ENCODE data around the gene IL18R1.

Gene IL18R1

GRCh38 chr2:102368461-102369109 is 13.0 kb downstream of the IL18R1 start:
- H3K9me3 ChIP-seq (ENCODE audit: low read length): peaks cover 6% of the 10 kb centered on the region
- no peak overlapping the region for H3K27ac ChIP-seq (ENCODE audit: low read depth, low read length)
- no peaks in the 10 kb centered on the region for H3K27me3 ChIP-seq (ENCODE audit: control insufficient read depth in 1 of 2, insufficient read depth in 2 of 2, low read length in 2 of 2)
- H3K4me3 ChIP-seq (ENCODE audit: low read depth in 1 of 2, low read length in 2 of 2): no peak overlapping the region
- no peak overlapping the region for H3K9ac ChIP-seq (ENCODE audit: low read length)
- H3K36me3 ChIP-seq (ENCODE audit: insufficient read depth, low read length): no peaks in the 10 kb centered on the region
- no peaks in the 10 kb centered on the region for H3K4me1 ChIP-seq (ENCODE audit: insufficient read depth, low read length)

- peaks cover 6% of the 10 kb centered on the region for H3K9me3 ChIP-seq (ENCODE audit: low read length)
- H3K27ac ChIP-seq (ENCODE audit: low read depth, low read length): no peak overlapping the region
- H3K36me3 ChIP-seq (ENCODE audit: insufficient read depth, low read length): no peaks in the 10 kb centered on the region
- H3K27me3 ChIP-seq (ENCODE audit: control insufficient read depth in 1 of 2, insufficient read depth in 2 of 2, low read length in 2 of 2): no peaks in the 10 kb centered on the region
- no peak overlapping the region for H3K9ac ChIP-seq (ENCODE audit: low read length)
- H3K4me1 ChIP-seq (ENCODE audit: insufficient read depth, low read length): no peaks in the 10 kb centered on the region
- no peak overlapping the region for H3K4me3 ChIP-seq (ENCODE audit: low read depth in 1 of 2, low read length in 2 of 2)
These were observed 14.3 kb downstream of the IL18R1 start for GRCh38 chr2:102369866-102370265.

- H3K9me3 ChIP-seq (ENCODE audit: low read length): no peaks in the 10 kb centered on the region
- no peaks in the 10 kb centered on the region for H3K36me3 ChIP-seq (ENCODE audit: insufficient read depth, low read length)
These were observed 20.5 kb downstream of the IL18R1 start for GRCh38 chr2:102376052-102376591.

DNA sequence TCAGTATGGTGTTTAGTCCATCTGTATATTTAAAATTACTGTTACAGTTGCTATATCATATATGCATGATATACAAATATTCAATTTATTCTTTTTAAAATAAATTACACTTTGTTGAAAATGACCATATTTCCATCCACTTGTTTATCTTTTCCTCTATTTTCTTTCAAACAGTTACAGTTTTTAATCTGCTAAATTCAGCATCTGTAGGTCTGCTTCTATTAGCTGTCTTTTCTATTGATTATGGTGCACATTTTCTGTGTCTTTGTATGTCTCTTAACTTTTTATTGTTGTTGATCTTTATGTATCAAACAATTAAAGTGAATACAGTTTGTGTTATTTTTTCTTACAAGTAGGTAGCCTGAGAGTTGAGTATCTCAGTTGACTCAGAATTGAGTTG is 28.1 kb downstream of the IL18R1 start:
- Histone ChIP-seq H3K27me3 (ENCODE audit: control insufficient read depth in 1 of 2, insufficient read depth in 2 of 2, low read length in 2 of 2) (no peaks in the 10 kb centered on the region), H3K4me1 (ENCODE audit: insufficient read depth, low read length) (no peaks in the 10 kb centered on the region), H3K4me3 (ENCODE audit: low read depth in 1 of 2, low read length in 2 of 2) (no peak overlapping the region), H3K9me3 (ENCODE audit: low read length) (no peaks in the 10 kb centered on the region), H3K36me3 (ENCODE audit: insufficient read depth, low read length) (no peaks in the 10 kb centered on the region), H3K27ac (ENCODE audit: low read depth, low read length) (no peak overlapping the region), H3K9ac (ENCODE audit: low read length) (no peak overlapping the region)

More at GRCh38 chr2:102376052-102376591, 20.5 kb downstream of the IL18R1 start:
- Histone ChIP-seq H3K27ac (ENCODE audit: low read depth, low read length) (no peak overlapping the region), H3K9ac (ENCODE audit: low read length) (no peak overlapping the region), H3K4me3 (ENCODE audit: low read depth in 1 of 2, low read length in 2 of 2) (no peak overlapping the region), H3K4me1 (ENCODE audit: insufficient read depth, low read length) (no peaks in the 10 kb centered on the region), H3K27me3 (ENCODE audit: control insufficient read depth in 1 of 2, insufficient read depth in 2 of 2, low read length in 2 of 2) (no peaks in the 10 kb centered on the region)

DNA sequence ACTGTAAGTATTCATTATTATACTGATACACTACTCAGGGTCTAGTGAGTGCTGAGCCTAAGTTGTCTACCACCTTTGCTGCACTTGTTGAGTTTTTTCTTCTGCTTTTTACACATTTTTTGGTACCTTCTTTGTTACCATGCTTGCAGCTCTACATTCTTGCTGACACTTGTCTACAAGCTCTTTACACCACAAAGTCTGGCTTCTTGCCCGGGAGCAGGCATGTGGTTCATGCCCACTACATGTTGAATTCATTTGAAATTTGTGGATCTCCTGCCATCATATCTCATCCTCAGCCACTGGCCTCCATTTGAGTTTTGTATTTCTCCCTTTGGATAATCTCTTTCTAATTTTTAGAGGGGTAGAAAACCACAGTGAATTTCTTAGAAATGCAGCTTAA is 29.9 kb downstream of the IL18R1 start:
- H3K4me1 ChIP-seq (ENCODE audit: insufficient read depth, low read length): no peaks in the 10 kb centered on the region
- no peaks in the 10 kb centered on the region for H3K36me3 ChIP-seq (ENCODE audit: insufficient read depth, low read length)
- H3K4me3 ChIP-seq (ENCODE audit: low read depth in 1 of 2, low read length in 2 of 2): no peak overlapping the region
- no peaks in the 10 kb centered on the region for H3K9me3 ChIP-seq (ENCODE audit: low read length)
- H3K27ac ChIP-seq (ENCODE audit: low read depth, low read length): no peak overlapping the region
- H3K27me3 ChIP-seq (ENCODE audit: control insufficient read depth in 1 of 2, insufficient read depth in 2 of 2, low read length in 2 of 2): no peaks in the 10 kb centered on the region
- no peak overlapping the region for H3K9ac ChIP-seq (ENCODE audit: low read length)

- Histone ChIP-seq H3K4me3 (ENCODE audit: low read depth in 1 of 2, low read length in 2 of 2) (no peak overlapping the region), H3K4me1 (ENCODE audit: insufficient read depth, low read length) (no peaks in the 10 kb centered on the region), H3K9ac (ENCODE audit: low read length) (no peak overlapping the region), H3K27ac (ENCODE audit: low read depth, low read length) (no peak overlapping the region), H3K9me3 (ENCODE audit: low read length) (no peaks in the 10 kb centered on the region), H3K36me3 (ENCODE audit: insufficient read depth, low read length) (no peaks in the 10 kb centered on the region), H3K27me3 (ENCODE audit: control insufficient read depth in 1 of 2, insufficient read depth in 2 of 2, low read length in 2 of 2) (no peaks in the 10 kb centered on the region)
These were observed 30.4 kb downstream of the IL18R1 start for GRCh38 chr2:102386004-102386403.

DNA sequence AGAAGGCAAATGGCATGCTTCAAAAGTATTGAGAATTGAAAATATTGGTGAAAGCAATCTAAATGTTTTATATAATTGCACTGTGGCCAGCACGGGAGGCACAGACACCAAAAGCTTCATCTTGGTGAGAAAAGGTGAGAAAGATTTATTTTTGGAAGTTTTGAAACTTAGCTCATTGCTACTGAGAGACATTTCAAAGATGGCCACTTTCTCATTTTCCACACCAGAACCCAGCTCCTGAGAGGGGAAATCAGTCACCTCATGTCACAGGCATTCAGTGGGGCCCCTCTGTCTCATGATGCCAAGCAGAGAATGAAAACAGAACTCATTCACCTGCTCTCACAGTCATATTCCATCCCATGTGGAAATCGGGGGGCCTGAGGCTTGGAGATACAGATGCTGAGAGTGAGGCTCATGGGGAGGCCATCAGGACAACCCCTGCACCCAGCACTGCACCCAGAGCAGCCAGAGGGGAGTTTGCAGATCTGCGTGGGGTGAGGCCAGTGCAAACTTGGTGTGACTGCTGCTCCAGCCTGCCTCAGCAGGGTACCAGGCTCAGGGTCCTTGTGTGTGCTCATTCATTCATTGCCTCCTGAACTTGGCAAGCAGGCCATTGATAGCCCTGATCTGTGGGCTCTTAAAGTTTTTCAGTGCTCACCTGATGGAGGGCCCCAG is 31.4 kb downstream of the IL18R1 start:
- Histone ChIP-seq H3K4me3 (ENCODE audit: low read depth in 1 of 2, low read length in 2 of 2) (no peak overlapping the region), H3K9me3 (ENCODE audit: low read length) (no peaks in the 10 kb centered on the region), H3K36me3 (ENCODE audit: insufficient read depth, low read length) (no peaks in the 10 kb centered on the region), H3K27me3 (ENCODE audit: control insufficient read depth in 1 of 2, insufficient read depth in 2 of 2, low read length in 2 of 2) (no peaks in the 10 kb centered on the region), H3K4me1 (ENCODE audit: insufficient read depth, low read length) (no peaks in the 10 kb centered on the region), H3K9ac (ENCODE audit: low read length) (no peak overlapping the region), H3K27ac (ENCODE audit: low read depth, low read length) (no peak overlapping the region)

- Histone ChIP-seq H3K27me3 (ENCODE audit: control insufficient read depth in 1 of 2, insufficient read depth in 2 of 2, low read length in 2 of 2) (no peaks in the 10 kb centered on the region), H3K9ac (ENCODE audit: low read length) (no peak overlapping the region), H3K4me1 (ENCODE audit: insufficient read depth, low read length) (no peaks in the 10 kb centered on the region), H3K4me3 (ENCODE audit: low read depth in 1 of 2, low read length in 2 of 2) (no peak overlapping the region), H3K9me3 (ENCODE audit: low read length) (no peaks in the 10 kb centered on the region), H3K27ac (ENCODE audit: low read depth, low read length) (no peak overlapping the region), H3K36me3 (ENCODE audit: insufficient read depth, low read length) (no peaks in the 10 kb centered on the region)
These were observed 32.4 kb downstream of the IL18R1 start for GRCh38 chr2:102387763-102388546.

DNA sequence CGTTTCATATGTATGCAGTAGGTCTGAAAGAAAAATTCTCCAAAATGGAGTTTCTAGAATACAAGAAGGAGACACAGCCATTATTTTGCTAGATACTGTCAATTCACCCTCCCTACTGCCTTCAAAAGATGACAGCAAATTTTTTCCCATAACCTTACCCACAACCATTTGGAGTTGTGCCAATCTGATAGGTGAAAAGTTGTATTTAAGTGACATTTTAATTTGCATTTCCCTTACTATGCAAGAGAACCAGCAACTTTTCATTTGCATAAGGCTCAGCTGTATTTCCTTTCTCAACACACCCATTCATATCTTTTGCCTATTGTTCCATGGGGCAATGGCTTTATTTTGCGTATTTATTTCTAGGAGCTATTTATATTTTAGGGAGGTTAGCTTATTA is 36.0 kb downstream of the IL18R1 start:
- Histone ChIP-seq H3K9ac (ENCODE audit: low read length) (no peak overlapping the region), H3K4me3 (ENCODE audit: low read depth in 1 of 2, low read length in 2 of 2) (no peak overlapping the region), H3K36me3 (ENCODE audit: insufficient read depth, low read length) (no peaks in the 10 kb centered on the region), H3K27me3 (ENCODE audit: control insufficient read depth in 1 of 2, insufficient read depth in 2 of 2, low read length in 2 of 2) (no peaks in the 10 kb centered on the region), H3K4me1 (ENCODE audit: insufficient read depth, low read length) (no peaks in the 10 kb centered on the region), H3K9me3 (ENCODE audit: low read length) (no peaks in the 10 kb centered on the region), H3K27ac (ENCODE audit: low read depth, low read length) (no peak overlapping the region)

DNA sequence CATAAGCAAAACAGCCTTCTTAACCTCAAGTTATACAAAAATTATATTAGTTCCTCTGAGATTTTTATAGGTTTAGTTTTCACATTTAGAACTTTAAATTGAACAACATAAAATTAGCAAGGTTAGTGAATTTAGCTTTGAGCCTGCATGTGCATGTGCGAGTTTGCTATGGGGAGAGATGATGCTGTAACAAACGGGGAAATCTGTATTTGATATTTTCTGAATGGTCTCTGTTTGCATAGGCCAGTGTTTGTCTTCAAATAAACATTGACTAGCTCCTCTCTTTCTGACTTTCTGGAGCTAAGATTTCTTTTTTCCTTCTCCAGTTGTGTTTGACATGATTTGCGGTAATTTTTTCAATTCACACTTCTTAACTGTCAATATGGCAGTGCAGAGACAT is 36.5 kb downstream of the IL18R1 start:
- Histone ChIP-seq H3K27ac (ENCODE audit: low read depth, low read length) (no peak overlapping the region), H3K36me3 (ENCODE audit: insufficient read depth, low read length) (no peaks in the 10 kb centered on the region), H3K4me3 (ENCODE audit: low read depth in 1 of 2, low read length in 2 of 2) (no peak overlapping the region), H3K9ac (ENCODE audit: low read length) (no peak overlapping the region), H3K27me3 (ENCODE audit: control insufficient read depth in 1 of 2, insufficient read depth in 2 of 2, low read length in 2 of 2) (no peaks in the 10 kb centered on the region), H3K9me3 (ENCODE audit: low read length) (no peaks in the 10 kb centered on the region), H3K4me1 (ENCODE audit: insufficient read depth, low read length) (no peaks in the 10 kb centered on the region)

- no peaks in the 10 kb centered on the region for H3K9me3 ChIP-seq (ENCODE audit: low read length)
- no peaks in the 10 kb centered on the region for H3K27me3 ChIP-seq (ENCODE audit: control insufficient read depth in 1 of 2, insufficient read depth in 2 of 2, low read length in 2 of 2)
- H3K4me3 ChIP-seq (ENCODE audit: low read depth in 1 of 2, low read length in 2 of 2): no peak overlapping the region
- no peak overlapping the region for H3K9ac ChIP-seq (ENCODE audit: low read length)
- H3K36me3 ChIP-seq (ENCODE audit: insufficient read depth, low read length): no peaks in the 10 kb centered on the region
- no peak overlapping the region for H3K27ac ChIP-seq (ENCODE audit: low read depth, low read length)
- H3K4me1 ChIP-seq (ENCODE audit: insufficient read depth, low read length): no peaks in the 10 kb centered on the region
These were observed 37.3 kb downstream of the IL18R1 start for GRCh38 chr2:102392942-102393341.
